HG02763 (cell line): ENCODE measurements around the gene PRSS57.

Source experiments
- ATAC-seq: cut with Tn5 transposase; IDR thresholded peaks from one replicate; pipeline ENCODE4 v1.9.1; 2021; ENCODE audit warnings: mild to moderate bottlenecking, moderate library complexity; ENCODE audit not compliant: unreplicated experiment

PRSS57 gene

DNA sequence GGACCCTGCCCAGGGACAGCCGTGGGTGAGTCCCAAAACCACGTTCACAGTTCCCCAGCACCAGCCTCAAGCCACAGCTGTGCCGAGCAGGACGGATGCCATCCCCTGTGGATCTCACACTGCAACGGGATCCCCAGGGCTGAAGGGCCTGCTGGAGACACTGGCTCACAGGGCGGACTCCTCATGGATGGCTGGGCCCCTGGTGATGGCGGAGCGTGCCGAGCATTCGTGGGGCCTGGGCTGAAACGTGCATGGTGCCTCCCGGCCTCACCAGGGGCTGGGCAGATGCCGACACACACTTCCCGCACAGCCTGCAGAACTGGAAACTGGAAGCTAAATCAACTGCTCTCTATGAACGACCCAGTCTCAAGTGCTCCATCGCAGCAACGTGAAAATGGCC lies 41.8 kb downstream of the PRSS57 start:
- ATAC-seq: no peak

DNA sequence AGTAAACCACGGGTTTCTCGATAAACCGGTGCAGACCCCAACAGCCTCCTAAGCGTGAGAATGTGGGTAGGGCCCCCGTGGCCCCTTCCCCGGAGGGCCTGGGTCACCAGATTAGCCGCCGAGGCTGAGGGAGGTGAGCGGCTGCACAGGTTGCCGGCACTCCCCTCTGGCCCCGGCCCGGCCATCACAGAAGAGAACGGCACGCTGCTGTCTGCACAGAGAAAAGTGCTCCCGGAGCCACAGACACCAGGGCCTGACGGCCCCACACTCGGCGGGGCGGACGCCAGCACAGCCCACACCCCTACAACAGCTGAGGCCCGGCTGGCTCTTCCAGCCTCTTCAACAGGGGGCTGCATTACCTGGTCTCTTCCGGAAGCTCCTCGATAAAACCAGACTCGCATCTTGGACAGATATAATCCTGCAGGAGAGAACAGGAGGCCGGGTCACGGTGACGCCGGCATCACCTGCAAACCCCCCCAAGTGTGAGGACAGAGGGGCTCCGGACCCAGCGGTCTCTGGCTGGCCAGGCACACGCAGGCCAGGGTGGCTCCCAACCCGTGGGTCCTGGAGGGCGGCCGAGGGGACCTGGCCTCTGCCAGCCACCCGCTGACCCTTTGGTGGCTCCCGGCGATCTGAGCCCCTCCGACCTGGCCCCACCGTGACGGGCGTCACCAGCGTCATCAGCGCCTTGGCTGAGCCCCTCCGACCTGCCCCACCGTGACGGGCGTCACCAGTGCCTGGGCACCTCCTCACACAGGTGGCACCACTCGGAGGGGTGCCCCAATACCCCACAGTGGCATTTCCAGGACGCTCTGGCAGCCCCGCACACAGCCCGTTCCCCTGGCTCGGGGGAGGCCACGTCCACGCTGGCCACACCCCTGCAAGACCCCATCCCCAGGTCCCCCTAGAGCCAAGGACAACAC lies 42.5 kb downstream of the PRSS57 start:
- ATAC-seq: no peak

DNA sequence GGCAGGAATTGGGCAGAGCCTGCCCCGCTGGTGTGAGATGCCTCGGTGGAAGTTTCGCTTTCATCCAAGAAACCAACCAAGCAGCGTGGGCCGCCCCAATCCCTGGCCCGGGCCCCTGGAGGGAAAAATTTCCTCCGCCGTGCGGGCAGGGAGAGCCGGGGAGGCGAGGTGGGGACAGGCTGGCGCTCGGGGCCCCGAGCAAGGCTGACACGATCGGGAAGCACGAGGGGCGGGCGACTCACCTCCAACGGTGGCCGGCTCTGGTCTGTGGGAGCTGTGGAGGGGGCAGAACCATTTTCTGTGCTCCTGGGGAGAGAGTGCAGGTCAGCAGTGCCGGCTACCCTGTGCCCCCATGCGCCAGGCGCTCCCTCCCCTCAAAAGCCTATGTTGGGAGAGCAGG lies 43.3 kb downstream of the PRSS57 start:
- no peak for ATAC-seq

DNA sequence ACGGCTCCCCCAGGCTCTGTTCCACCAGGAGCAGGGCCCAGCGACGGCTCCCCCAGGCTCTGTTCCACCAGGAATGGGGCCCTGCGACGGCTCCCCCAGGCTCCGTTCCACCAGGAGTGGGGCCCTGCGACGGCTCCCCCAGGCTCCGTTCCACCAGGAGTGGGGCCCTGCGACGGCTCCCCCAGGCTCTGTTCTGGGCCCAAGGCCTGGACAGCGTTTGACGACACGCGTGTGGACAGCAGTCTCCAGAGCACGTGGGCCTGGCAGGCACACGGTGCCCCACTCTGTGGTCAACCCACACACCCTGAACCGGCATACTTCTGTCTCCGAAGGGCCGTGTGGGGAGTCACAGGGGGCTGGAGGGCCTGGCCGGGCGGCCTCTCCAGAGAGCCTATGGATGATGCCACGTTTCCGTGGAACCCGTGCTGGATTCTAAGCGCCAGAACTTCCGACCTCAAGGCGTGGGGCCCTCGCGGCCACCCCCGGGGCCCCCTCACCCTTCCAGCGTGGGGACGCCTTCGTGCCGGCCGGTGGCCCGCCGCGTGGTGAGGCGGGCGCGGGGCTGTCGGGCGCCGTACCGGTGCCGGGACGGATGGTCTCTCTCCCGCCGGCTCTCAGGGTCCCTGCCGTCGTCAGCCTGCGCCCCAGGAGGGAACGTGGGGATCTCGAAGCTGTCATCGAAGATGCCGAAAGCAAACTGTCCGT lies 44.0 kb downstream of the PRSS57 start:
- no peak for ATAC-seq

DNA sequence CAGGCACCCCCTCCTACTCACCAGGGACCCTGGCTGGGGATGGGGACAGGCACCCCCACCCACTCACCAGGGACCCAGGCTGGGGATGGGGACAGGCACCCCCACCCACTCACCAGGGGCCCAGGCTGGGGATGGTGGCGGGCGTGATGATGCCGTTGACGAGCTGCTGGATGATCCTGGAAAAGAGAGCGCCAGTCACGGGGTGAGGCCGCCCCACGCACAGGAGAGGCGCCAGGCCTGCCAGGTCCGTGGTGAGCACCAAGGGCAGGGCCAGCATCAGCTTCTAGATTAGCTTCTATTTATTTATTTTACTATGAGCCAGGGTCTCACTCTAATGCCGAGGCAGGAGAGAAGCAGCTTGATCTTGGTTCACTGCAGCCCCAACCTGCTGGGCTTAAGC lies 45.1 kb downstream of the PRSS57 start:
- ATAC-seq: no peak

DNA sequence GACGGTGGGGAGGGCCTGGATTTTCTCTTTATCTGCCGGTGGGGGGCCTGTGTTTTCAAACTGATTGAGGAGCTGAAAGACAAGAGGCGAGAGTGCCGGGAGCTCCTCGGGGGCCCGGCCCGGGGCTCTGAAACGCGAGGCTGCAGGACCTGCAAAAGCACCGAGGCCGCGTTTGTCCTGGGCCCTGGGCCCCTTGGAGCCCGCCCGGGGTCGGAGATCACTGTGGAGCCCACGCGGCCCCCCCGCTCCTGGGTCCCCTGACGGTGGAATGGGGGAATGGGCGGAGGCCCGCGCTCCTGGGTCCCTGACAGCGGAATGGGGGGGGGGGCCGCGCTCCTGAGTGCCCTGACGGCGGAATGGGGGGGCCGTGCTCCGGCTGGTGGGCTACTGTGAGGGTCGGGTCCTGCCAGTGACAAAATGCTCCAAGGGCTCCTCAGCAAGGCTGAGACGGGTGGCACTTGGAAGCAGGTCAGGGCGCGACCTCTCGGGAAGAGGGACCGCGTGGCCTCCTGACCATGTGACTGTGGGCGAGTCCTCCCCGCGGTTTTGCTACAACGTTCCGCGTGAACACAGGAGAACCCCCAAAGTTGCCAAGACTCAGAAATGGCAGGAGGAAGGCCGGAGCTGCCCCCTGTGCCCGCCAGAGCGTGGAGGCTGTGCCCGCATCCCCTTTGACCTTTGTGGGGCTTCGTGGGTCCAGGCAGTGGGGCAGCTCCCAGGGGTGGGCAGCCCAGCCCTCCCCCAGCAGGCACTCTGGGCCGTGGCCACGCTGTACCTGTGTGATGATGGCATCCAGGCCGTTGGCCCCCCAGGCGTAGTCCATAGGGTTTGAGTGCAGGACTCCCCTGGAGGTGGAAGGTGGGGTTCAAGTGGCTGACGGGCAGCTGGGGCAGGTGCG lies 46.1 kb downstream of the PRSS57 start:
- ATAC-seq: no peak

DNA sequence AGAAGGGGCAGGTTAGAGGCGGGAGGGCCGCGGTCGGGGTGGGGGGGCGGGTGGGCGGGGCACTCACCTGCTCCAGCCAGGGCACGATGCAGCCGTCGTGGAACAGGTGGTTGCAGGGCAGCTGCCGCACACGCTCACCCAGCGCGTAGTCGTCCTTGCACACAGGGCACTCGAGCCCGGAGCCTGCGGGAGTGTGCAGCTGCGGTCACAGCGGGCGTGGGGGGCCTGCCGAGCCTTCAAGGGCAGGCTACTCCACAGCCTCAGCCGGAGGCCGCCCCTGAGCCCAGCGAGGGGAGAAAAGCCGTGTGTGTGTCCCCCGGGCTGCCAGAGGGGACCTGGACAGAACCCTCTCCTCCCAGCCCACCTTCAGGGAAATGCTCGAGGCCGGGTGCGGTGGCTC lies 46.9 kb downstream of the PRSS57 start:
- no peak for ATAC-seq

DNA sequence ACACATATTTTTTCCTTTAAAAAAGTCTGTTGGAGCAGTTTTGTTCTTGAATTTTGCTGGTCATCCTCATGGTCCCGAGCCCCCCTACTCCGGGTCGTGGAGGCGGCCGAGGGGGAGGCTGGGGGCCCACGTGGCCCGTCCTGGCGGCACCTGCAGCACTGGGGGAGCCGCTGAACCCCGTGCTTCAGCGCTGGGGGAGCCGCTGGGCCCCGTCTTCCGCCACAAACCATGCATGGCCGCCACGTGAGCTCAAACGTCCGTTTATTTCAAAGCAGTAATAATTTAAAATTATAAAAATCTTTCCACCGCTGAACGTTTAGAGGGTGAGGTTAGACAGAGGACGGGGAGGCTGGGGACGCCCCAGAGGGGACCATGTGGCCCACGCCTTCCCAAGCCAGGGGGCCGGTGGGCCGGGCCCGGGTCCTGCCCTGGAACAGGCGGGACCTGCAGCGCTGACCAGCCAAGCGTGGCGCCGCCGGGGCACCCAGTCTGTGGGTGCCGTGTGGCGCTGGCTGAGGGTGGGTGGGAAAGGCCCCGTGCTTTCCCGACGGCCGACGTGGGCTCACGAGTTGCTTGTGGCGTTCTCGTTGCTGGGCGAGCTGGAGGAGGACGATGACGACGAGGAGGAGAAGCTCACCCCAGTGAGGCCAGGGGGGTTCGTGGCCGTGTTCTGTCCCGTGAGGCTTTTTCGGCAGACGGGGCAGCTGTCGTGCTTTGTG lies 47.5 kb downstream of the PRSS57 start:
- no peak for ATAC-seq

DNA sequence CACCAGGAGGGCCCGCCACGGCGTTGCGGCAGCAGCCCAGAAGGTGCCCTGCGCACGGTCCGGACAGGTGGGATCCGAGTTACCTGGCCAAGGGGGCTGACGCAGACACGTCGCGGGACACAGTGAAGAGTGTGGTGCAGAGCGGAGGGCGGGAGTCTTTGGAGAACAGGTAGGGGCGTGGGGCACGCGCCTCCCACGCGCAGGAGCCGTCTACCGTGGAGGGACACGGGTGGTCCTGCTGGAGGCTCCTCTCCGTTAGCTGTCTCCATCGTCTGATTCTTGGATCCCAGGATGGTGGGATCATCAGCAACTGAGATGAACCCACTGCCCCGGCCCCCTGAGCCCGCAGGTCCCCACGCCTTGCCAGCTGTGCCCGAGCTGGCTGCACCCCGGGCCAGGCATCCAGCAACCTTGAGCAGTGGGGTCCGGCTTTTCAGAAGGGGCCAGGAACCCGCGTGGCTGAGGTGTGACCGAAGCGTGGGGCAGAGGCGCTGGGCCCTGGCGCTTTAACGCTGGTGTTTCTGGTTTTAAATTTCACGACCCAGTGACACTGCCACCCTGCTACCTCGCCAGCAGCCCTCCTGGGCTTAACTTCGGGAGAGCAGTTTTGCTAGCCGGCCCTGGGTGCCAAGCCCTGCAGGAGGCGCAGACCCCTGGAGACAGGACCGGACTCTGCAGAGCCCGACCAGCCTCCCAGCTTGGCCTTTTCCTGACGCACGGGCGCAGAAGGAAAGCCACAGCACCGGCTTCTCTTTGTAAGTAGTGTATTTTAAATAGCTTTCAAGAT lies 48.3 kb downstream of the PRSS57 start:
- no peak for ATAC-seq

DNA sequence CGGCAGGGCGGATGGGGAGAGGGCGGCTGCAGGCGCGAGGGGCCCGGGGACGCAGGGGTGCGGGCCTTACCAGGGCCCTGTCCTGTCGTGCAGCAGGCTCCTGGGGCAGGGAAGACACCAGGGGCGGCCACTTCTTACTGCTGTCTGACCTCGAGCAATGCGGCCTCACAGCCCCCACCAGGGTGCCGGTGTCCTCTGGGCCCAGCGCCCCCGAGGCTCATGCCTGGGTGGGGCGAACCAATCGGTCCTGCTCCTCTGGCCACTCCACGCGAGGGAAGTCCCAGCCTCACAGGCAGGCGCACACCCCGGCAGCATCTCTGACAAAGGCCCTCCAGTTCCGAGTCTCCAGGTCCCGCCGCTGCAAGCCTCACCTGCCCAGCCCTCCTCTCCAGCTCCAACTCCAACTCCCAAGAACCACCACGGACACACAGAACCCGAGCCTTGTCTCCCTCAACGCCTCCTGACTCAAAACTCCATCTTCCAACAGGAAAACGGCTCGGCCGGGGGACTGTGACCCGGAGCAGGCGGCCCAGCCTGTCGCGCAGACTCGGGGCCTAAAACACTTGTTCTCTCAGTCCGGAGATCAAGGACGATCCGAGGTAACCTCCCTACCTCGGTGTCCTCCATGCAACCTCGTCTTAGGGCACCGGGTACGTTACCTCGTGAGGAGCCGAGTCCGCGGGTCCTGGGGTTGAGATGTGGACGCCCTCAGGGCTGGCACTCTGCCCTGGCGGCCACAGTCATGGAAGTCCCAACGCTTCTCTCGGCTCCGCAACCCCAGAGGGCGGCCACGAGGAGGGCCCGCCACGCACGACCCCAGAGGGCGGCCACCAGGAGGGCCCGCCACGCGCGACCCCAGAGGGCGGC lies 49.1 kb downstream of the PRSS57 start:
- ATAC-seq: no peak

DNA sequence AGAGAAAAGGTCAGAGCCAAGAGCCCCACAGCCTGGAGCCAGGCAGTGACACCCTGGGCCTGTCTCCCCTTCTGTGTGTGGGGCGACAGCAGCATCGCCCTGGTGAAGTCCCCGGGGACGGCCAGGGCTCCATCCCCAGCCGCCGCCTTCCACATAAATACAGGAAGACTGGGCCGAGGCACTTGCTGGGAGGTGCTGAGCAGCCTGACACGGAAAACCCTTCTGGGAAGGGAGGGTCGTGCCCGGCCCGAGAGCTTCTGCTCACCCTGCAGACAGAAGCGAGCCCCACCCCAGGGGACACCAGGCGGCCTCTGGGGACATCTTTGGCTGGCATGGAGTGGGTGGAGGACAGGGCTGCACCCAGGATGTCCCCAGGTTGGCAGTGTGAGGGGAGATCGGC lies 50.5 kb downstream of the PRSS57 start:
- no peak for ATAC-seq

DNA sequence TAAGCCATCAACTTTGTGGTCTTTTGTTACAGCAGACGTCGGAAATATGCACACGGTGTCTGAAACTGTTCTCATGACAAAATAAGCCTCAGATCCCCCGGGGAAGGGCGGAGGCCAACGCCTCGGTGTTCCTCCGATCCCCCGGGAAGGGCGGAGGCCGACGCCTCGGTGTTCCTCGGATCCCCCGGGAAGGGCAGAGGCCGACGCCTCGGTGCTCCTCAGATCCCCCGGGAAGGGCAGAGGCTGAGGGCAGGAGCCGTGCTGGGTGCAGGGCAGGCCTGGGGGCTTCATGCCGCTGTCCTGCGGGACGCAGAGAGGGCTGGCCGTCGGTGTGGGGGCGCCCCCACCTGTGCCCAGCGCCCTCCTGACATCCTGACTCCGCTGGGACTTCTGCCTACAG lies 50.9 kb downstream of the PRSS57 start:
- ATAC-seq: no peak

DNA sequence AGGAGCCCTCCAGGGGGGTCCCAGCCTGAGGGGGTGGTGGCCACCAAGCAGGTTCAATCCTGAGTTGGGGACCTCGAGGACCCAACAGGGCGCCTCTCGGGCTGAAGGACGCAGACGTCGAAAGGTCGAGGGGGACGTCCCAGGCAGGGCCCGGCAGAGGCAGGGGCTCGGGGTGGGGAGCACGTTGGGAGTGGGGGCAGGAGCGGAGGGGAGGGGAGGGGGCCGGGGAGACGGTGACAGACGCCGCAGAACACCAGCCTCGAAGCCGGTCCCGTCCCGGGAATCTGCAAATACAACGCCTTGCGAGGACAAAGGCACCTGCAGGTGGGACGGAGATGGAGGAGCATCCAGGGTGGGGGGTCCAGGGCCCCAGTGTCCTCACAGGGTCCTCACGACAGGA lies 51.5 kb downstream of the PRSS57 start:
- ATAC-seq: no peak

DNA sequence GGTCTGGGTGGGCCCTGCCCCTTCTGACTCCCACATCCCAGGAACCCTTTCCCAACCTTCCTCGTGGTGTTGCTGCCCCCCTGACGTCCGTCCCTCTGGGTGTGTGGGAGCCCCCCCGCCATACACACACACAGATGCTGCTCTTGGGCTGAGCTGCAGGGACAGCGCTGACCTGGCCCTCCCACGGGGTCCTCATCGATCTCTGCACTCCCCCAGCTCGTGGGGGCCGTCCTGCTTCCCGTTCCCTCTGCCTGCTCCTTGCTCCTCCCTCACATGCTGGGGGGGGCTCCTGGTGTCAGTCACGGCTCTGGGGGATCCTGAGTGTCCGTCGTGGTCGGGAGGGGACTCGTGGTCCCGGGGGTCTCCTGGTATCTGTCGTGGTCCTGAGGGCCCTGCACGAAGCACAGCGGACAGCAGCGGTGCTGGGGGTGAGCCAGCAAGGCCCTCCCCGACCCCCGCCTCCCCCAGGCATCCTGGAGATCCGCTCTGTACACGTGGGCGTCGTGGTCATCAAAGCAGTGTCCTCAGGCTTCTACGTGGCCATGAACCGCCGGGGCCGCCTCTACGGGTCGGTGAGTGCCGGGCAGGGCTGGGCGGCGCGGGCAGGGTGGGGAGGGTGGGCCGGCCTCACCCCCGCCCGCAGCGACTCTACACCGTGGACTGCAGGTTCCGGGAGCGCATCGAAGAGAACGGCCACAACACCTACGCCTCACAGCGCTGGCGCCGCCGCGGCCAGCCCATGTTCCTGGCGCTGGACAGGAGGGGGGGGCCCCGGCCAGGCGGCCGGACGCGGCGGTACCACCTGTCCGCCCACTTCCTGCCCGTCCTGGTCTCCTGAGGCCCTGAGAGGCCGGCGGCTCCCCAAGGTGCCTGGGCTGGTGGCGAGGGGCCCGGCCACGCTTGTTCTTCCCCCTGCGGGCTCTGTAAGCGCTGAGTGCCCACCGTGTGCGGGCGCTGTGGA lies 52.2 kb downstream of the PRSS57 start:
- ATAC-seq: no peak

DNA sequence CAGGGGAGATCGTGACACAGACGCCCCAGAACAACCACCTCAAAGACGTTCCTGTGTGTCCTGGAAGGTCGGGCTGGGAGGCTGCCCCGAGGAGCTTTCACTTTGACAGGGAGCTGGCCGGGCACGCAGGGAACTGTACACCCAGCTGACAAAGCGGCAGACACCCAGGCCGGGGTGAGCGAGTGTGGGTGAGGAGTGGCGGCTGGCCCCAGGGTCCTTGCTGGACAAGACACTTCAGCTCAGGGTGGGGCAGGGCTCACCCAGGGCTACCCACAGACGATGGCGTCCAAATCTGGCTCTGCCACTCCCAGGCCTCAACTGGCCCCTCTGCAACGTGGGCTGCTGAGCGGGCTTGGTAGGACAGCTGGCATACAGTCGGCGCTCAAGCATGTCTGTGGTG lies 53.5 kb downstream of the PRSS57 start:
- ATAC-seq: no peak

DNA sequence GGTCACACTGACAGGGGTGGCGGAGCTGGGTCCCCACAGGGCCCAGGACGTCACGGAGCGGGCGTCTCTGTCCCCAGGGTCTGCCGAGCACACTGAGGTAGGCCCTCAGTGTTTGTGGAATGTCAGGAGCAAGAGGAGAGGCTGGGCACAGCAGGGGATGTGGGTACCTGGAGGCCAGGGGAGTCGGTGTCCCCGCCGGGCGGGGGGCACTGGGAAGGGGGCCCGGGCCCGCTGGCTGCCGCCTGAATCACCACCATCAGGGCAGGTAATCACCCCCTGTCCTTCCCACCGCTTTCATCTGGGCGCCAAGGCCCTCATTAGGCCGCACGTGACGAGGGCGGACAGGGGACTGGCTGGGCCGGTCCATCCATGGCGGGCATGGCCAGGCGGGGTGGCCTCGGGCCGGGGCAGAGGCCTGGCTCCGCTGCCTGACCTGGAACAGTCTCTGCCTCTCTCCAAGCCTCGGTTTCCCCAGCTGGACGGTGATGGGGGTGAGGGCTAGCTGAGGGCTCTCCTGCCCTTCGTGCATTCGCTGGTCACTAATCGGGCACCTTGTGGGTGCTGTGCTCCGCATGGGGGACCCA lies 54.6 kb downstream of the PRSS57 start:
- ATAC-seq: no peak

DNA sequence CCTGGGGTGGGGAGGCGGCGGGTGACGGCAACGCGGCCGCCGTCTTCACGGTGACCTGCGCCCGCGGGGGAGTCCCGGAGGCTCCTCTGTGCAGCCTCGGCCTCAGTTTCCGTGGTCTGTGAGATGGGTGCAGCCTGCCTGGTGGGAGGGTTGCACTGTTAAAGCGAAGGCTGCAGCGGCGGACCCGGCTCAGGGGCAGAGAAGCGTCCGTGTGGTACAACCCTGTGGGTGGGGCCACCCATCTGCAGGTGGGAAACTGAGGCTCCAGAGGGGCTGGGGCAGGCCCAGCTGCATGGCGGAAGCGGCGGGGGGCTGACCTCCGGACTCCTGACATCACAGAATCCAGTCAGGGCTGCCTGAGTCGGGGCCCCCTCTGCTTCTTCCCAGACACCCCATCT lies 55.1 kb downstream of the PRSS57 start:
- ATAC-seq: no peak
